ENCODE measurements around the gene ARHGEF7.

- TF ChIP-seq CTCF (IDR thresholded peaks at IDR 0.05) (no peak), POLR2A (IDR thresholded peaks at IDR 0.05) (no peak)
These were observed 110.9 kb downstream of the ARHGEF7 start for GRCh38 chr13:111225810-111226546.
